Hepatocyte (in vitro differentiated cells): ENCODE measurements around the gene RAB3GAP1. TPM values are rescaled to one million over a fixed set of nuclear protein-coding genes. Genes with fewer than 3 reads are reported as not detected.

ENCODE experiments used
- DNase-seq: peaks from one replicate; pipeline ENCODE4 v3.0.0-alpha.2; 2016; ENCODE audit warnings: low spot score
- H2AFZ ChIP-seq: fragments of 200-600 bp; sonication (generic); 2 replicates; pipeline ENCODE4 v1.6.0; 2016; ENCODE audit warnings: antibody characterized with exemption, mild to moderate bottlenecking
- H3K27ac ChIP-seq: fragments of 200-600 bp; sonication (generic); 2 replicates; pipeline ENCODE4 v1.5.1; 2016; ENCODE audit warnings: mild to moderate bottlenecking
- H3K27me3 ChIP-seq: fragments of 200-600 bp; sonication (generic); 2 replicates; pipeline ENCODE4 v1.6.1; 2016
- H3K36me3 ChIP-seq: fragments of 200-600 bp; sonication (generic); replicated peaks from 2 replicates; pipeline ENCODE4 v1.5.1; 2016; ENCODE audit warnings: low read depth; ENCODE audit not compliant: insufficient read depth
- H3K4me1 ChIP-seq: fragments of 200-600 bp; sonication (generic); 2 replicates; pipeline ENCODE4 v1.5.1; 2016; ENCODE audit warnings: mild to moderate bottlenecking, moderate library complexity; ENCODE audit not compliant: insufficient read depth
- H3K4me2 ChIP-seq: fragments of 200-600 bp; sonication (generic); 2 replicates; pipeline ENCODE4 v1.6.0; 2016
- H3K4me3 ChIP-seq: fragments of 200-600 bp; sonication (generic); 2 replicates; pipeline ENCODE4 v1.5.1; 2016; ENCODE audit warnings: mild to moderate bottlenecking
- H3K79me2 ChIP-seq: fragments of 200-600 bp; sonication (generic); 2 replicates; pipeline ENCODE4 v1.6.0; 2017; ENCODE audit warnings: mild to moderate bottlenecking
- H3K9me2 ChIP-seq: fragments of 200-600 bp; sonication (generic); replicated peaks from 2 replicates; pipeline ENCODE4 v1.6.0; 2017; ENCODE audit warnings: mild to moderate bottlenecking; ENCODE audit not compliant: insufficient read depth
- H3K9me3 ChIP-seq: fragments of 200-600 bp; sonication (generic); 2 replicates; pipeline ENCODE4 v1.5.1; 2016; ENCODE audit warnings: low read depth, mild to moderate bottlenecking
- H4K20me1 ChIP-seq: fragments of 200-600 bp; sonication (generic); 2 replicates; pipeline ENCODE4 v1.6.0; 2016; ENCODE audit warnings: mild to moderate bottlenecking; ENCODE audit not compliant: insufficient read depth, poor library complexity, severe bottlenecking
- EZH2 ChIP-seq: fragments of 200-600 bp; sonication (generic); IDR thresholded peaks from 2 replicates; pipeline ENCODE4 v1.6.1; 2016; ENCODE audit warnings: antibody characterized with exemption, mild to moderate bottlenecking, borderline replicate concordance
- EZH2phosphoT487 ChIP-seq: fragments of 200-600 bp; sonication (generic); IDR thresholded peaks from one replicate; pipeline ENCODE4 v1.6.1; 2018; ENCODE audit warnings: antibody characterized with exemption, mild to moderate bottlenecking, low read depth, moderate library complexity; ENCODE audit not compliant: unreplicated experiment, severe bottlenecking
- WGBS: methylation state at CpG from one replicate; pipeline ENCODE4 v1.1.6; 2016; ENCODE audit warnings: low lambda C conversion rate; ENCODE audit errors: missing lambda C conversion rate; 5-methylcytosine and 5-hydroxymethylcytosine counted together
- polyA plus RNA-seq: library from polyadenylated mRNA; unstranded; fragments of >200 nt; fragmentation: Nextera tagmentation; extraction: Ambion mirVana; gene quantifications from 2 replicates; pipeline ENCODE4 v1.2.1, GENCODE V29; 2016
- total RNA-seq: library from RNA; depleted of rRNA; stranded (reverse); fragments of >200 nt; gene quantifications from 2 replicates; pipeline ENCODE4 v1.2.3, GENCODE V29; 2014
- TF ChIP-seq, protein P1 (sequence below): fragments of 200-600 bp; sonication (generic); IDR thresholded peaks from 2 replicates; pipeline ENCODE4 v1.5.1; 2016; ENCODE audit warnings: antibody characterized with exemption, mild to moderate bottlenecking; ENCODE audit not compliant: poor library complexity

RAB3GAP1 gene
- total and polyA plus RNA-seq, 2 experiments from 2014 or later: 17.7 to 62.5 TPM

DNA sequence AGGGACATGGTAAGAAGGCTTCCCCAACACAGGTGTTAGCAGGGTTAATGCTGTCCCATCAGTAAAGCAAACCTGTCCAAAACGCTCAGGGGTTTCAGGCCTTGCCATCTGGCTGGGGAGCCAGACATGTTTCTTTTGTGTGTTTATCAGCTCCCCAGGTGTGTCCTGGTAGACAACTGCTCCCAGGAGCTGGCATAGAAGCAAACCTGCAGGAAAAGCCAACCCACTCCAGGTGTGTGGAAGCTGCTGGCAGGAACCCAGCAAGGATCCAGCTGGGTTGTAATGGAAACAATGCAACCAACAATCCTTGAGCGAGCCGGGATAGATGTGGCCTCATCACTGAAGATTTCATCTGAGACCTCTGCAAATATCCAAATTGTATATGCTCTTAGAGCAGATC lies 123.1 kb downstream of the RAB3GAP1 start:
- no peak for TF ChIP-seq EZH2
- TF ChIP-seq, protein P1, sequence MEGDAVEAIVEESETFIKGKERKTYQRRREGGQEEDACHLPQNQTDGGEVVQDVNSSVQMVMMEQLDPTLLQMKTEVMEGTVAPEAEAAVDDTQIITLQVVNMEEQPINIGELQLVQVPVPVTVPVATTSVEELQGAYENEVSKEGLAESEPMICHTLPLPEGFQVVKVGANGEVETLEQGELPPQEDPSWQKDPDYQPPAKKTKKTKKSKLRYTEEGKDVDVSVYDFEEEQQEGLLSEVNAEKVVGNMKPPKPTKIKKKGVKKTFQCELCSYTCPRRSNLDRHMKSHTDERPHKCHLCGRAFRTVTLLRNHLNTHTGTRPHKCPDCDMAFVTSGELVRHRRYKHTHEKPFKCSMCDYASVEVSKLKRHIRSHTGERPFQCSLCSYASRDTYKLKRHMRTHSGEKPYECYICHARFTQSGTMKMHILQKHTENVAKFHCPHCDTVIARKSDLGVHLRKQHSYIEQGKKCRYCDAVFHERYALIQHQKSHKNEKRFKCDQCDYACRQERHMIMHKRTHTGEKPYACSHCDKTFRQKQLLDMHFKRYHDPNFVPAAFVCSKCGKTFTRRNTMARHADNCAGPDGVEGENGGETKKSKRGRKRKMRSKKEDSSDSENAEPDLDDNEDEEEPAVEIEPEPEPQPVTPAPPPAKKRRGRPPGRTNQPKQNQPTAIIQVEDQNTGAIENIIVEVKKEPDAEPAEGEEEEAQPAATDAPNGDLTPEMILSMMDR: no peak
- no peak for TF ChIP-seq EZH2phosphoT487
- no peak overlapping the region for H3K4me2 ChIP-seq
- H3K27me3 ChIP-seq: no peaks in the 10 kb centered on the region
- H3K27ac ChIP-seq: no peak overlapping the region
- no peaks in the 10 kb centered on the region for H3K4me1 ChIP-seq
- H2AFZ ChIP-seq: no peak overlapping the region
- 94% methylated on average over 3 of the region's 3 CpGs for WGBS
- no peak overlapping the region for H3K4me3 ChIP-seq
- H4K20me1 ChIP-seq: no peaks in the 10 kb centered on the region
- H3K9me2 ChIP-seq: no peaks in the 10 kb centered on the region
- no peaks in the 10 kb centered on the region for H3K79me2 ChIP-seq
- no peak for DNase-seq
- peaks cover 2% of the 10 kb centered on the region for H3K36me3 ChIP-seq
- no peaks in the 10 kb centered on the region for H3K9me3 ChIP-seq

DNA sequence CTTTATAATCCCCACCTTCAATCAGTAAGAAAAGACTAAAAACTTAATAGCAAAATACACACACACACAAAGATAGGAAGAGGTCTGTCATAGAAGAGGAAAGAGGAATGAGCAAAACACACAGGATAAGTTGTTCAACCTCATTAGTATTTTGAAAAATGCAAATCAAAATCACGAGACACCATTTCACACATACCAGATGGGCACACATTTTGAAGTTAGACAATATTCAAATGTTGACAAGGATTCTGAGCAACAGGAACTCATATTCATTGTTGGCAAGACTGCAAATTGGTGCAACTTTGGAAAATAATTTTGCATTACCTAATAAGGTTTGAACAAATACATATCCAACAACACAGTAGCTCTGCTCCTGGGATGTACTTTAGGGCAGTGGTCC lies 127.6 kb downstream of the RAB3GAP1 start:
- no peaks in the 10 kb centered on the region for H3K9me2 ChIP-seq
- H3K4me3 ChIP-seq: no peak overlapping the region
- H3K79me2 ChIP-seq: no peaks in the 10 kb centered on the region
- no peak for TF ChIP-seq EZH2
- TF ChIP-seq, protein P1: no peak
- TF ChIP-seq EZH2phosphoT487: no peak
- DNase-seq: no peak
- peaks cover 2% of the 10 kb centered on the region for H3K36me3 ChIP-seq
- no peaks in the 10 kb centered on the region for H3K9me3 ChIP-seq
- H3K4me2 ChIP-seq: no peak overlapping the region
- no peak overlapping the region for H3K27ac ChIP-seq
- H4K20me1 ChIP-seq: no peaks in the 10 kb centered on the region
- H3K4me1 ChIP-seq: no peaks in the 10 kb centered on the region
- H2AFZ ChIP-seq: no peak overlapping the region
- no peaks in the 10 kb centered on the region for H3K27me3 ChIP-seq
- 100% methylated on average over 1 of the region's 1 CpG for WGBS

DNA sequence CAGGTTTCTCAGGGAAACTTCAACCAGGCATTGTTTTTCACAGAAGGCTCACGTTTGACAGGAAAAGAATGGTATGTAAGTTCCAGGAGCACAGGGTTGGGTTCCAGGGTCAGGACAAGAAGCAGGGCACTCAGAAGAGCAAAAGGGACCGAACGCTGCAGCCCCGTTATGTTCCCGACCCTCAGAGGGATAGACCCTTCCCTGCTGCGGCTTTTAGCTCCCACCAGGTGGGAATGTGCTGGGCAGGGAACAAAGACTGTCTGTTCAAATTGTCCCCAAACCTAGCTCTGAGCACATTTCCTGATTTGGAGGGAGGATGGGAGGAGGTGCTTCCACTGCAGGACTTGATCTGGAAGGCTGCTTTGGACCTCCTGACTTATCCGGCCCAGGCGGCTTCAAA lies 130.1 kb downstream of the RAB3GAP1 start:
- no peak overlapping the region for H3K27ac ChIP-seq
- H3K4me3 ChIP-seq: no peak overlapping the region
- H3K27me3 ChIP-seq: no peaks in the 10 kb centered on the region
- no peaks in the 10 kb centered on the region for H3K9me2 ChIP-seq
- H3K4me2 ChIP-seq: no peak overlapping the region
- H4K20me1 ChIP-seq: no peaks in the 10 kb centered on the region
- no peaks in the 10 kb centered on the region for H3K79me2 ChIP-seq
- no peak overlapping the region for H2AFZ ChIP-seq
- WGBS: 78% methylated on average over 8 of the region's 8 CpGs
- H3K36me3 ChIP-seq: no peaks in the 10 kb centered on the region
- no peak for DNase-seq
- no peaks in the 10 kb centered on the region for H3K4me1 ChIP-seq
- TF ChIP-seq EZH2phosphoT487 (no peak), EZH2 (no peak)
- TF ChIP-seq, protein P1: no peak
- no peaks in the 10 kb centered on the region for H3K9me3 ChIP-seq

DNA sequence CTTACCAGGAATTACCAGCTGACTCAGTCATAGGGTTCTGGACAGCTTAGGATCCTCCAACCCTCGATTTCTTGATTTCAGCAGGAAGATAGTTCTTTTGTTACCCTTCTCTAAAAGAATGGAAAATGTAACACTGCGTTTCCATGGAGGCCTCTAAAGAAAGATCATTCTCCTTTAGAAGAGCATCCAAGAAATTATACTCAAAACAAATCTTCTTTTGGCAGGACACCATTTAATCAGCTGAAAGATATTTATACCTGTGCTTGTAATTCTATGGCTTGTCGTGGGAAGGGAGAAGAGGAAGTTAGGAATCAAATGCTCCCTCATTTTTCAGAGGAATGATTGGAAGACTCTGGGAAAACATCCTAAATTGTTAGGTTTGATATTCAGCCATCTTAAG lies 130.5 kb downstream of the RAB3GAP1 start:
- no peaks in the 10 kb centered on the region for H3K27me3 ChIP-seq
- no peak overlapping the region for H3K4me2 ChIP-seq
- no peaks in the 10 kb centered on the region for H3K9me2 ChIP-seq
- H3K4me3 ChIP-seq: no peak overlapping the region
- H3K4me1 ChIP-seq: no peaks in the 10 kb centered on the region
- H4K20me1 ChIP-seq: no peaks in the 10 kb centered on the region
- H3K9me3 ChIP-seq: no peaks in the 10 kb centered on the region
- TF ChIP-seq EZH2phosphoT487 (no peak), EZH2 (no peak)
- TF ChIP-seq, protein P1: no peak
- no peaks in the 10 kb centered on the region for H3K79me2 ChIP-seq
- H3K36me3 ChIP-seq: no peaks in the 10 kb centered on the region
- no peak for DNase-seq
- 87% methylated on average over 3 of the region's 3 CpGs for WGBS
- no peak overlapping the region for H3K27ac ChIP-seq
- no peak overlapping the region for H2AFZ ChIP-seq
